ENCODE results near the gene WDR1. TPM values are rescaled to one million over a fixed set of nuclear protein-coding genes. Genes with fewer than 3 reads are reported as not detected.
A peak's percentile ranks its signal among the peaks of the same experiment; 100 is the strongest.

WDR1 gene
- total and polyA plus RNA-seq, 2 of the 13 experiments (the other 11 are each of a cell fraction or from before 2014, with no cell fraction given), result 106 to 198 TPM

GRCh38 chr4:10115271-10115796 lies 1.3 kb downstream of the WDR1 start (continued):
- TF ChIP-seq MTF2 (CRISPR knock-in tag; IDR thresholded peaks at IDR 0.05; ENCODE audit: borderline replicate concordance) (no peak), TIGD3 (CRISPR knock-in tag; IDR thresholded peaks at IDR 0.05; ENCODE audit: borderline replicate concordance) (no peak), SNAPC4 (CRISPR knock-in tag; IDR thresholded peaks at IDR 0.05) (no peak), ZNF33B (CRISPR knock-in tag; IDR thresholded peaks at IDR 0.05) (no peak), FUBP1 (CRISPR knock-in tag; IDR thresholded peaks at IDR 0.05; ENCODE audit: borderline replicate concordance) (no peak), ZNF513 (CRISPR knock-in tag; conservative IDR thresholded peaks at IDR 0.05) (no peak), ONECUT2 (CRISPR knock-in tag; IDR thresholded peaks at IDR 0.05) (no peak), BHLHE40 (IDR thresholded peaks at IDR 0.05; ENCODE audit: low read length) (no peak), KAT7 (CRISPR knock-in tag; IDR thresholded peaks at IDR 0.05; ENCODE audit: borderline replicate concordance) (no peak; the same call in 1 of the 2 replicates), BCL6 (CRISPR knock-in tag; IDR thresholded peaks at IDR 0.05) (peak; percentile 12; the same call in 1 of the 2 replicates), BRF2 (CRISPR knock-in tag; IDR thresholded peaks at IDR 0.05) (no peak), ZNF331 (CRISPR knock-in tag; IDR thresholded peaks at IDR 0.05) (no peak), ZNF121 (CRISPR knock-in tag; IDR thresholded peaks at IDR 0.05) (no peak), HMG20A (CRISPR knock-in tag; IDR thresholded peaks at IDR 0.05; ENCODE audit: borderline replicate concordance) (0 out of 2 replicates have a peak, but pooled peaks have one; percentile 8), MED1 (CRISPR knock-in tag; IDR thresholded peaks at IDR 0.05) (peak; percentile 16; the same call in 1 of the 2 replicates), HNF4A (CRISPR knock-in tag; IDR thresholded peaks at IDR 0.05) (peak; percentile 88), CHCHD3 (CRISPR knock-in tag; IDR thresholded peaks at IDR 0.05) (no peak), GATAD2A (CRISPR knock-in tag; IDR thresholded peaks at IDR 0.05) (no peak), ZNF24 (IDR thresholded peaks at IDR 0.05) (0 out of 2 replicates have a peak, but pooled peaks have one; percentile 31), DPF2 (CRISPR knock-in tag; IDR thresholded peaks at IDR 0.05; ENCODE audit: borderline replicate concordance, low read depth) (no peak), YEATS2 (CRISPR knock-in tag; IDR thresholded peaks at IDR 0.05; ENCODE audit: borderline replicate concordance) (no peak)
